Body of pancreas (tissue), 4 donors: Measurements from ENCODE around the gene LORICRIN.

Source experiments
- POLR2A ChIP-seq, 3 donors: fragments of 450-650 bp; IDR thresholded peaks; one replicate each; pipeline ENCODE4 v1.6.1; 2016; ENCODE audit warnings: antibody characterized with exemption in 3 of 3, mild to moderate bottlenecking in 2 of 3
- TF ChIP-seq, protein P1 (sequence below), 7 experiments: fragments of 450-650 bp in 4 of 7; fragments of 200-600 bp in 3 of 7; sonication (generic) in 3 of 7; IDR thresholded peaks; one replicate each; pipeline ENCODE4 v1.5.1; 2016 to 2019; ENCODE audit warnings: antibody characterized with exemption in 7 of 7

GRCh38 chr1:153233448-153233847 is 26.0 kb upstream of the LORICRIN start:
- no peak for TF ChIP-seq POLR2A (IDR thresholded peaks at IDR 0.05)
- TF ChIP-seq, protein P1, sequence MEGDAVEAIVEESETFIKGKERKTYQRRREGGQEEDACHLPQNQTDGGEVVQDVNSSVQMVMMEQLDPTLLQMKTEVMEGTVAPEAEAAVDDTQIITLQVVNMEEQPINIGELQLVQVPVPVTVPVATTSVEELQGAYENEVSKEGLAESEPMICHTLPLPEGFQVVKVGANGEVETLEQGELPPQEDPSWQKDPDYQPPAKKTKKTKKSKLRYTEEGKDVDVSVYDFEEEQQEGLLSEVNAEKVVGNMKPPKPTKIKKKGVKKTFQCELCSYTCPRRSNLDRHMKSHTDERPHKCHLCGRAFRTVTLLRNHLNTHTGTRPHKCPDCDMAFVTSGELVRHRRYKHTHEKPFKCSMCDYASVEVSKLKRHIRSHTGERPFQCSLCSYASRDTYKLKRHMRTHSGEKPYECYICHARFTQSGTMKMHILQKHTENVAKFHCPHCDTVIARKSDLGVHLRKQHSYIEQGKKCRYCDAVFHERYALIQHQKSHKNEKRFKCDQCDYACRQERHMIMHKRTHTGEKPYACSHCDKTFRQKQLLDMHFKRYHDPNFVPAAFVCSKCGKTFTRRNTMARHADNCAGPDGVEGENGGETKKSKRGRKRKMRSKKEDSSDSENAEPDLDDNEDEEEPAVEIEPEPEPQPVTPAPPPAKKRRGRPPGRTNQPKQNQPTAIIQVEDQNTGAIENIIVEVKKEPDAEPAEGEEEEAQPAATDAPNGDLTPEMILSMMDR (IDR thresholded peaks at IDR 0.05) = no peak
